Measurements from ENCODE around the gene CALM3. TPM values are rescaled to one million over a fixed set of nuclear protein-coding genes. Genes with fewer than 3 reads are reported as not detected.

Gene CALM3
- total RNA-seq, 4 donors from 2014 or later = 128 to 193 (median 163) TPM

DNA sequence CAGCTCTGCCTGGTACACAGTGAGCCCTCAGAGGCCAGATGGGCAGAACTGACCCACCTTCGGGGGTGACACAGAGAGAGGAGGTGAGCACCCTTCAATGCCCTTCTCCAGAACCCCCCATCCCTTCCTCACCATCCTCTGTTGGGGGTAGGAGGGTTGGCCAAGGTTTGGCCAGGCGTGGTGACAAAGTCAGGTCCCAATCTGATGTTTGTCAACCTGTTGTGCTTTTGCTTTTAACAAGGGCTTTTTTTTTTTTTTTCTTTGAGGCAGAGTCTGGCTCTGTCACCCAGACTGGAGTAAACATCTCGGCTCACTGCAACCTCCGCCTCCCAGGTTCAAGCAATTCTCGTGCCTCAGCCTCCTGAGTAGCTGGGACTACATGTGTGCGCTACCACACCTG, 16.5 kb downstream of the CALM3 start:
- H3K4me3 ChIP-seq = no peak overlapping the region
- H3K9me3 ChIP-seq = no peaks in the 10 kb centered on the region
- TF ChIP-seq POLR2AphosphoS5 (IDR thresholded peaks at IDR 0.05) (no peak), POLR2A (IDR thresholded peaks at IDR 0.05) (no peak), EP300 (IDR thresholded peaks at IDR 0.05) (no peak)
- TF ChIP-seq, protein P1, sequence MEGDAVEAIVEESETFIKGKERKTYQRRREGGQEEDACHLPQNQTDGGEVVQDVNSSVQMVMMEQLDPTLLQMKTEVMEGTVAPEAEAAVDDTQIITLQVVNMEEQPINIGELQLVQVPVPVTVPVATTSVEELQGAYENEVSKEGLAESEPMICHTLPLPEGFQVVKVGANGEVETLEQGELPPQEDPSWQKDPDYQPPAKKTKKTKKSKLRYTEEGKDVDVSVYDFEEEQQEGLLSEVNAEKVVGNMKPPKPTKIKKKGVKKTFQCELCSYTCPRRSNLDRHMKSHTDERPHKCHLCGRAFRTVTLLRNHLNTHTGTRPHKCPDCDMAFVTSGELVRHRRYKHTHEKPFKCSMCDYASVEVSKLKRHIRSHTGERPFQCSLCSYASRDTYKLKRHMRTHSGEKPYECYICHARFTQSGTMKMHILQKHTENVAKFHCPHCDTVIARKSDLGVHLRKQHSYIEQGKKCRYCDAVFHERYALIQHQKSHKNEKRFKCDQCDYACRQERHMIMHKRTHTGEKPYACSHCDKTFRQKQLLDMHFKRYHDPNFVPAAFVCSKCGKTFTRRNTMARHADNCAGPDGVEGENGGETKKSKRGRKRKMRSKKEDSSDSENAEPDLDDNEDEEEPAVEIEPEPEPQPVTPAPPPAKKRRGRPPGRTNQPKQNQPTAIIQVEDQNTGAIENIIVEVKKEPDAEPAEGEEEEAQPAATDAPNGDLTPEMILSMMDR (IDR thresholded peaks at IDR 0.05) = no peak
- peaks cover 3 to 76% (median 41%) of the 10 kb centered on the region in 3 donors for H3K4me1 ChIP-seq
- ATAC-seq = no peak
- H3K36me3 ChIP-seq = no peaks in the 10 kb centered on the region
- 79 to 93% methylated on average over 4 to 6 of the region's 6 CpGs for WGBS, 2 donors (ENCODE audit: low coverage in 1 of 2)
- peak overlapping the region in 3 of 4 donors; percentile 11 to 35 (median 26) for H3K27ac ChIP-seq
- H3K27me3 ChIP-seq = no peaks in the 10 kb centered on the region

DNA sequence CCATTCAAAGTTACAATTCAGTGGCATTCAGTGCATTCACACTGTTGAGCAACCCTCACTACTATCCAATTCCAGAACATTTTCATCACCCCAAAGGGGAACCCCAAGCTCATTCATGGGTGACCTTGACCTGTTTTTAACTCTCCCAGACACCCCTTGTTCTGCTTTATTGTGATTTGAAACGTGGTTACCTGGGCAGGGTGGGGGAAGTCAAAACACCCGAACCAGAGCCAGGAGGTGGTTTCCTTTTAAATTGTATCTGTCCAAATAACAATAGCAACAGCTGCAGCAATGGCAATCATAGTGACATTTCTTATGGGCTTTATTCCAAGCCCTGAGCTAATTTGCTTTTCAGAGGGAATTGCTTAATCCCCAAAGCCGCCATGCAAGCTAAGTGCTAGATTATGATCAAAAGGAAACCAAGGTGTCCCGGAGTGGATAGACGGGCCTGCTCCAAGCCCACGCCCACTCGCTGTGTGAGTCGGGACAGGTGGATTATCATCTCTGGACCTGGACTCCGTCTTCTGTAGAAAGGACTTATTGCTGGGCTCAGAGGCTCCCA, 17.6 kb downstream of the CALM3 start:
- no peak overlapping the region for H3K4me3 ChIP-seq
- 27 to 38% methylated on average over 2 to 6 of the region's 9 CpGs for WGBS, 2 donors (ENCODE audit: low coverage in 1 of 2)
- TF ChIP-seq POLR2AphosphoS5 (IDR thresholded peaks at IDR 0.05) = peak; percentile 32
- TF ChIP-seq EP300 (IDR thresholded peaks at IDR 0.05) = no peak
- H3K36me3 ChIP-seq = no peaks in the 10 kb centered on the region
- H3K4me1 ChIP-seq = peaks cover 3 to 87% (median 45%) of the 10 kb centered on the region in 3 donors
- H3K27me3 ChIP-seq = no peaks in the 10 kb centered on the region
- ATAC-seq = peak; percentile 31
- H3K27ac ChIP-seq = peak overlapping the region in 3 of 4 donors; percentile 11 to 87 (median 65)
- H3K9me3 ChIP-seq = no peaks in the 10 kb centered on the region

- no peaks in the 10 kb centered on the region for H3K27me3 ChIP-seq
- H3K9me3 ChIP-seq = no peaks in the 10 kb centered on the region
- no peak for ATAC-seq
- H3K36me3 ChIP-seq = no peaks in the 10 kb centered on the region
- no peak overlapping the region for H3K4me3 ChIP-seq
- 20 to 83% methylated on average over 1 of the region's 3 CpGs for WGBS, 2 donors (ENCODE audit: low coverage in 1 of 2)
- H3K27ac ChIP-seq = peak overlapping the region in 3 of 4 donors; percentile 76 to 87 (median 84)
- H3K4me1 ChIP-seq = peaks cover 3 to 91% (median 58%) of the 10 kb centered on the region in 3 donors
- TF ChIP-seq POLR2A (IDR thresholded peaks at IDR 0.05) = no peak
- no peak for TF ChIP-seq EP300 (IDR thresholded peaks at IDR 0.05)
- TF ChIP-seq, protein P1 (IDR thresholded peaks at IDR 0.05) = no peak
Measured at GRCh38 chr19:46620267-46620666, 19.1 kb downstream of the CALM3 start.

GRCh38 chr19:46620716-46621115, 19.6 kb downstream of the CALM3 start:
- peak; percentile 56 for ATAC-seq
- Histone ChIP-seq H3K36me3 (no peaks in the 10 kb centered on the region), H3K4me1 (peaks cover 3 to 95% (median 63%) of the 10 kb centered on the region in 3 donors), H3K27me3 (no peaks in the 10 kb centered on the region), H3K9me3 (no peaks in the 10 kb centered on the region), H3K27ac (peak overlapping the region; percentile 22 to 87 (median 80)), H3K4me3 (peak overlapping the region in 1 of 2 donors; percentile 30)
- WGBS, 2 donors (ENCODE audit: low coverage in 1 of 2) = 34% methylated on average over 4 of the region's 6 CpGs; no CpG with 5 or more reads in 1 of the 2 donors
- TF ChIP-seq POLR2AphosphoS5 (IDR thresholded peaks at IDR 0.05) (peak; percentile 61), EP300 (IDR thresholded peaks at IDR 0.05) (no peak)

- Histone ChIP-seq H3K4me3 (peak overlapping the region in 1 of 2 donors; percentile 30), H3K9me3 (no peaks in the 10 kb centered on the region), H3K4me1 (peaks cover 3 to 100% (median 67%) of the 10 kb centered on the region in 3 donors), H3K36me3 (no peaks in the 10 kb centered on the region), H3K27ac (peak overlapping the region; percentile 22 to 87 (median 80)), H3K27me3 (no peaks in the 10 kb centered on the region)
- no peak for TF ChIP-seq EP300 (IDR thresholded peaks at IDR 0.05)
- TF ChIP-seq, protein P1 (IDR thresholded peaks at IDR 0.05) = peak in 1 of 4 experiments; percentile 7
- 40 to 62% methylated on average over 1 to 15 of the region's 32 CpGs for WGBS, 2 donors (ENCODE audit: low coverage in 1 of 2)
- no peak for ATAC-seq
Measured at GRCh38 chr19:46621191-46622117, 20.3 kb downstream of the CALM3 start.
